AG04449 (cell line): ENCODE results near the gene EVPL.
"Not testable (repeated sequence)": the region's sequence is repeated elsewhere in the genome, so short reads cannot be mapped to it uniquely, and the experiment has no call there.

Experiments used
- CTCF ChIA-PET: fragments of 350-600 bp; formaldehyde crosslinking; extraction: SDS; loops from one replicate; lab custom pipeline; 2021; ENCODE audit warnings: antibody characterized with exemption; lab: Yijun Ruan, JAX
- POLR2A ChIA-PET: fragments of 400-600, 350-600 bp; formaldehyde crosslinking; extraction: SDS; loops from one replicate; lab custom pipeline; 2020; ENCODE audit warnings: antibody characterized with exemption, inconsistent platforms; lab: Yijun Ruan, JAX
- DNase-seq: peaks from one replicate; pipeline ENCODE4 v3.0.0-alpha.2; 2010; ENCODE audit warnings: low read depth, low spot score
- H3K4me3 ChIP-seq: 2 replicates; pipeline ENCODE4 v1.5.1; 2011; ENCODE audit warnings: low read depth, mild to moderate bottlenecking, control low read depth, low read length
- CTCF ChIP-seq: IDR thresholded peaks from one replicate; pipeline ENCODE4 v1.5.1; 2011; ENCODE audit warnings: mild to moderate bottlenecking, moderate library complexity, low read length, control low read depth, inconsistent platforms; ENCODE audit not compliant: insufficient read depth; ENCODE audit errors: missing control alignments

The EVPL gene

GRCh38 chr17:75980188-75981018 is 46.7 kb downstream of the EVPL start:
- POLR2A ChIA-PET, result interaction anchor here (1.0 kb wide), 1 partner anchor 39 kb away, joined by 3 read pairs; the partner anchor contains the start of gene FBF1
- CTCF ChIA-PET, result interaction anchor here (0.7 to 2.3 kb wide), 6 partner anchors 20 to 75 kb away, joined by 3 to 11 read pairs (median 4); partner anchors contain the start of gene CDK3
- no peak for DNase-seq
- H3K4me3 ChIP-seq, result peak overlapping the region; percentile 89
- no peak for TF ChIP-seq CTCF

- no peak for DNase-seq
- POLR2A ChIA-PET, result interaction anchor here (1.0 kb wide), 1 partner anchor 39 kb away, joined by 3 read pairs; the partner anchor contains the start of gene FBF1
- CTCF ChIA-PET, result interaction anchor here (1.4 to 2.3 kb wide), 3 partner anchors 26 to 34 kb away, joined by 5 to 11 read pairs (median 9); no protein-coding TSS in a partner anchor
- H3K4me3 ChIP-seq, result peak overlapping the region; percentile 89
- TF ChIP-seq CTCF, result no peak
Observed at GRCh38 chr17:75979705-75980187, 47.4 kb downstream of the EVPL start.

- CTCF ChIA-PET, result interaction anchor here (0.7 to 1.1 kb wide), 4 partner anchors 10 to 26 kb away, joined by 3 to 4 read pairs (median 3); no protein-coding TSS in a partner anchor
- peak within 1 kb of the TSS; percentile 89 for H3K4me3 ChIP-seq
- POLR2A ChIA-PET, result interaction anchor here (0.8 to 1.1 kb wide), 3 partner anchors 18 to 69 kb away, joined by 3 to 4 read pairs (median 4); no protein-coding TSS in a partner anchor
- peak; percentile 45 for TF ChIP-seq CTCF
- peak; percentile 84 for DNase-seq
Observed at GRCh38 chr17:75978938-75979704, 48.0 kb downstream of the EVPL start, which contains the start of the genes ACOX1 and TEN1. ACOX1 (minus strand) TSS chr17:75979166; CDS start chr17:75979073, 93 bp downstream. TEN1 (plus strand) TSS chr17:75979240; CDS start chr17:75986193, 6,953 bp downstream.

GRCh38 chr17:75976175-75976848 is 50.8 kb downstream of the EVPL start:
- TF ChIP-seq CTCF, result no peak
- H3K4me3 ChIP-seq, result no peak overlapping the region
- ChIA-PET CTCF (interaction anchor here (1.0 to 1.4 kb wide), 5 partner anchors 9 to 38 kb away, joined by 3 to 5 read pairs (median 4); no protein-coding TSS in a partner anchor), POLR2A (no interaction called here)
- no peak for DNase-seq

- DNase-seq, result no peak
- ChIA-PET POLR2A (no interaction called here), CTCF (interaction anchor here (1.4 kb wide), 1 partner anchor 38 kb away, joined by 5 read pairs; no protein-coding TSS in a partner anchor)
- H3K4me3 ChIP-seq, result no peak overlapping the region
- TF ChIP-seq CTCF, result no peak
Observed at GRCh38 chr17:75975757-75976174, 51.3 kb downstream of the EVPL start.

- POLR2A ChIA-PET, H3K4me3 ChIP-seq, CTCF ChIA-PET, DNase-seq: not testable (repeated sequence)
Observed at GRCh38 chr17:75975187-75975586, 51.9 kb downstream of the EVPL start.
